IMR-90 (cell line): ENCODE results near the gene SLC22A31. TPM values are rescaled to one million over a fixed set of nuclear protein-coding genes. Genes with fewer than 3 reads are reported as not detected.

Experiments
- ATAC-seq: fragments of 200-7000 bp; cut with Tn5 transposase; 2 replicates; pipeline ENCODE4 v1.9.1; 2020; ENCODE audit warnings: low read depth, mild to moderate bottlenecking, moderate library complexity
- BruUV-seq: library from RNA; stranded (reverse); fragments of 400-500 nt; replicated peaks from 2 replicates; lab custom pipeline; 2021; lab: Mats Ljungman, UMichigan
- CTCF ChIA-PET: fragments of 300-600 bp; formaldehyde crosslinking; extraction: SDS; loops from one replicate; lab custom pipeline; 2021; ENCODE audit warnings: antibody characterized with exemption; lab: Yijun Ruan, JAX
- POLR2A ChIA-PET: fragments of 300-600 bp; sonication (Branson Sonifier 250); formaldehyde crosslinking; loops from one replicate; lab custom pipeline; 2022; ENCODE audit warnings: antibody characterized with exemption; ENCODE audit not compliant: unreplicated experiment; lab: Charles Lee
- DNase-seq: peaks from one replicate; pipeline ENCODE4 v3.0.0; 2013
- H2AFZ ChIP-seq: replicated peaks from 2 replicates; pipeline ENCODE3; 2013; ENCODE audit warnings: low read length, mild to moderate bottlenecking; ENCODE audit not compliant: poor library complexity
- H2AK5ac ChIP-seq: 2 replicates; pipeline ENCODE4 v1.6.1; 2013; ENCODE audit warnings: low read depth, low read length, inconsistent platforms
- H2AK9ac ChIP-seq: replicated peaks from 2 replicates; pipeline ENCODE3; 2013; ENCODE audit warnings: mild to moderate bottlenecking, low read depth, low read length, moderate library complexity; ENCODE audit not compliant: poor library complexity
- H2BK120ac ChIP-seq: 2 replicates; pipeline ENCODE4 v1.6.1; 2013; ENCODE audit warnings: low read depth, low read length, inconsistent platforms
- H2BK15ac ChIP-seq: 3 replicates; pipeline ENCODE4 v1.6.1; 2013; ENCODE audit warnings: low read depth, low read length, inconsistent platforms
- H2BK20ac ChIP-seq: 2 replicates; pipeline ENCODE4 v1.6.1; 2013; ENCODE audit warnings: low read depth, mild to moderate bottlenecking, inconsistent platforms, low read length, moderate library complexity
- H2BK5ac ChIP-seq: 2 replicates; pipeline ENCODE4 v1.6.1; 2013; ENCODE audit warnings: mild to moderate bottlenecking, low read depth, low read length, inconsistent platforms; ENCODE audit not compliant: poor library complexity, severe bottlenecking
- H3K14ac ChIP-seq: replicated peaks from 2 replicates; pipeline ENCODE4 v1.6.1; 2013; ENCODE audit warnings: low read depth, low read length, inconsistent platforms
- H3K18ac ChIP-seq: 2 replicates; pipeline ENCODE4 v1.6.1; 2013; ENCODE audit warnings: low read depth, low read length, control low read depth
- H3K23ac ChIP-seq: 2 replicates; pipeline ENCODE4 v1.6.1; 2013; ENCODE audit warnings: low read depth, low read length, inconsistent platforms
- H3K27ac ChIP-seq: 2 replicates; pipeline ENCODE4 v1.5.1; 2013; ENCODE audit warnings: mild to moderate bottlenecking, control low read depth, low read length; ENCODE audit not compliant: insufficient read depth
- H3K27me3 ChIP-seq: 2 replicates; pipeline ENCODE4 v1.6.1; 2013; ENCODE audit warnings: low read length; ENCODE audit not compliant: control insufficient read depth, insufficient read depth
- H3K36me3 ChIP-seq: 2 replicates; pipeline ENCODE4 v1.6.1; 2013; ENCODE audit warnings: low read length, mixed read lengths; ENCODE audit not compliant: control insufficient read depth, insufficient read depth
- H3K4ac ChIP-seq: 2 replicates; pipeline ENCODE4 v1.6.1; 2013; ENCODE audit warnings: low read depth, low read length, inconsistent platforms
- H3K4me1 ChIP-seq: 2 replicates; pipeline ENCODE4 v1.6.1; 2013; ENCODE audit warnings: low read length, mixed read lengths; ENCODE audit not compliant: control insufficient read depth, insufficient read depth
- H3K4me2 ChIP-seq: 2 replicates; pipeline ENCODE4 v1.6.1; 2013; ENCODE audit warnings: low read depth, mild to moderate bottlenecking, control low read depth, low read length, moderate library complexity
- H3K4me3 ChIP-seq: 2 replicates; pipeline ENCODE4 v1.5.1; 2013; ENCODE audit warnings: low read depth, mild to moderate bottlenecking, control low read depth, low read length, moderate library complexity; ENCODE audit not compliant: insufficient read depth
- H3K56ac ChIP-seq: 2 replicates; pipeline ENCODE4 v1.6.1; 2013; ENCODE audit warnings: low read length, inconsistent platforms; ENCODE audit not compliant: insufficient read depth; ENCODE audit errors: extremely low read depth
- H3K79me1 ChIP-seq, 2 experiments: 2 replicates each; pipeline ENCODE4 v1.6.1; 2013; ENCODE audit warnings: low read length in 2 of 2, inconsistent platforms in 1 of 2, low read depth in 1 of 2
- H3K9ac ChIP-seq: 2 replicates; pipeline ENCODE4 v1.6.1; 2013; ENCODE audit warnings: low read depth, low read length, control low read depth
- H3K9me1 ChIP-seq: 2 replicates; pipeline ENCODE4 v1.6.1; 2013; ENCODE audit warnings: low read length, inconsistent platforms; ENCODE audit not compliant: insufficient read depth
- H3K9me3 ChIP-seq: 2 replicates; pipeline ENCODE4 v1.6.1; 2013; ENCODE audit warnings: low read length; ENCODE audit not compliant: control insufficient read depth, insufficient read depth
- H4K20me1 ChIP-seq: 2 replicates; pipeline ENCODE4 v1.6.1; 2013; ENCODE audit warnings: low read length, inconsistent platforms; ENCODE audit not compliant: insufficient read depth
- H4K5ac ChIP-seq: 2 replicates; pipeline ENCODE4 v1.6.1; 2013; ENCODE audit warnings: mild to moderate bottlenecking, low read depth, low read length, control low read depth
- H4K8ac ChIP-seq, 2 experiments: 2 replicates each; pipeline ENCODE4 v1.6.1; 2013; ENCODE audit warnings: low read depth in 2 of 2, low read length in 2 of 2, control low read depth in 1 of 2, inconsistent platforms in 1 of 2
- H4K91ac ChIP-seq: 2 replicates; pipeline ENCODE4 v1.6.1; 2013; ENCODE audit warnings: low read depth, low read length, inconsistent platforms; ENCODE audit not compliant: insufficient read depth
- CHD1 ChIP-seq: IDR thresholded peaks from 2 replicates; pipeline ENCODE4 v1.6.1; 2012; ENCODE audit warnings: low read depth, low read length, improper control_type of control experiment
- MAZ ChIP-seq: IDR thresholded peaks from 2 replicates; pipeline ENCODE4 v1.6.1; 2012; ENCODE audit warnings: low read depth, mild to moderate bottlenecking, low read length, improper control_type of control experiment, moderate library complexity, borderline replicate concordance
- SMC3 ChIP-seq: fragments of 150-350 bp; IDR thresholded peaks from 2 replicates; pipeline ENCODE4 v1.6.1; 2016; ENCODE audit warnings: low read depth, mild to moderate bottlenecking, antibody characterized with exemption, low read length, moderate library complexity
- WGBS, 2 experiments: methylation state at CpG; one replicate each; pipeline versions ENCODE4 v1.1.5 to v1.1.7; 2013; ENCODE audit warnings: missing lambda C conversion rate in 2 of 2; ENCODE audit not compliant: insufficient read length in 1 of 2; ENCODE audit errors: extremely low coverage in 2 of 2; 5-methylcytosine and 5-hydroxymethylcytosine counted together
- dilution Hi-C: fragments of 300-500 bp; cut with HindIII; formaldehyde crosslinking; loops from one replicate; pipeline ENCODE4 v1.14.3; 2018; ENCODE audit warnings: low sequenced_read_pairs; ENCODE audit not compliant: unreplicated experiment
- in situ Hi-C: fragments of 300-500 bp; cut with MboI; formaldehyde crosslinking; loops from 3 replicates; pipeline ENCODE4 v1.14.3; 2019; ENCODE audit warnings: low sequenced_read_pairs, inconsistent platforms, mixed read lengths
- intact Hi-C: fragments of 100-400 bp; cut with micrococcal nuclease; formaldehyde crosslinking; loops from 2 replicates; pipeline ENCODE4 v1.10.0; 2022
- polyA plus RNA-seq, 3 experiments: library from polyadenylated mRNA; depleted of rRNA; stranded (reverse); fragments of >200 nt; gene quantifications; 2 replicates each; pipeline ENCODE4 v1.2.3, GENCODE V29; 2012; ENCODE audit warnings: low replicate concordance in 1 of 3
- total RNA-seq: library from RNA; depleted of rRNA; stranded (reverse); fragments of >200 nt; gene quantifications from 2 replicates; pipeline ENCODE4 v1.2.3, GENCODE V29; 2012

SLC22A31 gene
- total and polyA plus RNA-seq, 2 of the 4 experiments (the other 2 are of a cell fraction) = 0.18 to 5.5 TPM

GRCh38 chr16:89153848-89154271, 46.5 kb downstream of the SLC22A31 start:
- no peak overlapping the region for H2BK15ac ChIP-seq
- BruUV-seq = no TSS peak
- in situ Hi-C loops (no loop called here), dilution Hi-C loops (no loop called here), intact Hi-C loops (no loop called here)
- DNase-seq (no peak), ATAC-seq (no peak)
- H2BK120ac ChIP-seq = no peak overlapping the region
- ChIA-PET CTCF (no interaction called here), POLR2A (no interaction called here)
- H3K18ac ChIP-seq = no peak overlapping the region
- H3K27me3 ChIP-seq = no peaks in the 10 kb centered on the region
- no peak overlapping the region for H2AFZ ChIP-seq
- H4K8ac ChIP-seq = no peak overlapping the region
- H4K91ac ChIP-seq = no peak overlapping the region
- H2BK5ac ChIP-seq = no peak overlapping the region
- TF ChIP-seq CHD1 (no peak), MAZ (no peak), SMC3 (no peak)
- no peak overlapping the region for H2AK9ac ChIP-seq
- no peak overlapping the region for H3K9ac ChIP-seq
- no peak overlapping the region for H3K4ac ChIP-seq
- WGBS, 2 experiments = 96% methylated on average over 4 of the region's 19 CpGs; no CpG with 5 or more reads in 1 of the 2 experiments
- no peaks in the 10 kb centered on the region for H3K79me1 ChIP-seq
- no peaks in the 10 kb centered on the region for H3K9me1 ChIP-seq
- no peak overlapping the region for H3K4me3 ChIP-seq
- H2BK20ac ChIP-seq = no peak overlapping the region
- H3K9me3 ChIP-seq = no peaks in the 10 kb centered on the region
- H3K27ac ChIP-seq = no peak overlapping the region
- H3K23ac ChIP-seq = no peak overlapping the region
- no peak overlapping the region for H4K5ac ChIP-seq
- peaks cover 3% of the 10 kb centered on the region; the same call in 1 of the 2 replicates for H4K20me1 ChIP-seq
- H3K36me3 ChIP-seq = peaks cover 13% of the 10 kb centered on the region; the same call in 1 of the 2 replicates
- no peak overlapping the region for H3K56ac ChIP-seq
- H3K14ac ChIP-seq = no peak overlapping the region
- H3K4me2 ChIP-seq = no peak overlapping the region
- H2AK5ac ChIP-seq = no peak overlapping the region
- peaks cover 8% of the 10 kb centered on the region for H3K4me1 ChIP-seq
